ENCODE results near the gene EFCAB6.

The EFCAB6 gene

GRCh38 chr22:43828998-43829782, 17.1 kb upstream of the EFCAB6 start:
- no peak for DNase-seq

- no peak for DNase-seq
Measured at GRCh38 chr22:43828725-43828997, 16.6 kb upstream of the EFCAB6 start.

GRCh38 chr22:43827926-43828724, 16.0 kb upstream of the EFCAB6 start:
- peak; percentile 32 for DNase-seq

GRCh38 chr22:43827003-43827735, 15.1 kb upstream of the EFCAB6 start:
- no peak for DNase-seq

- peak; percentile 82 for DNase-seq
Measured at GRCh38 chr22:43826142-43827002, 14.3 kb upstream of the EFCAB6 start.

- DNase-seq, result no peak
Measured at GRCh38 chr22:43825651-43826050, 13.5 kb upstream of the EFCAB6 start.

- peak; percentile 63 for DNase-seq
Measured at GRCh38 chr22:43824724-43825420, 12.8 kb upstream of the EFCAB6 start.

GRCh38 chr22:43823911-43824665, 12.0 kb upstream of the EFCAB6 start:
- DNase-seq, result peak; percentile 77

GRCh38 chr22:43823353-43823908, 11.3 kb upstream of the EFCAB6 start:
- peak; percentile 98 for DNase-seq

- DNase-seq, result no peak
Measured at GRCh38 chr22:43821606-43822425, 9.7 kb upstream of the EFCAB6 start.

- peak; percentile 67 for DNase-seq
Measured at GRCh38 chr22:43820651-43821305, 8.7 kb upstream of the EFCAB6 start.

GRCh38 chr22:43819931-43820640, 8.0 kb upstream of the EFCAB6 start:
- DNase-seq, result peak; percentile 63

- no peak for DNase-seq
Measured at GRCh38 chr22:43819421-43819921, 7.4 kb upstream of the EFCAB6 start.

- no peak for DNase-seq
Measured at GRCh38 chr22:43818981-43819380, 6.9 kb upstream of the EFCAB6 start.

- DNase-seq, result no peak
Measured at GRCh38 chr22:43817402-43817801, 5.3 kb upstream of the EFCAB6 start.

GRCh38 chr22:43814264-43814663, 2.2 kb upstream of the EFCAB6 start:
- no peak for DNase-seq

GRCh38 chr22:43812890-43813289, 785 bp upstream of the EFCAB6 start:
- peak; percentile 40 for DNase-seq

- peak; percentile 73 for DNase-seq
Measured at GRCh38 chr22:43811777-43812148, 342 bp downstream of the EFCAB6 start.

All from DMS53 (cell line).